HCT116 (cell line): ENCODE measurements around the gene RBM47. TPM values are rescaled to one million over a fixed set of nuclear protein-coding genes. Genes with fewer than 3 reads are reported as not detected.

Source experiments
- ATAC-seq: fragments of 200-7000 bp; cut with Tn5 transposase; 2 replicates; pipeline ENCODE4 v1.9.1; 2020; ENCODE audit warnings: mild to moderate bottlenecking, moderate library complexity
- BruUV-seq: library from RNA; stranded (reverse); fragments of 400-500 nt; replicated peaks from 2 replicates; lab custom pipeline; 2021; lab: Mats Ljungman, UMichigan
- CTCF ChIA-PET: fragments of 300-600 bp; sonication (Branson Sonifier 250); formaldehyde crosslinking; loops from one replicate; lab custom pipeline; 2021; ENCODE audit warnings: antibody characterized with exemption; lab: Charles Lee
- POLR2A ChIA-PET: fragments of 300-600, 350-600 bp; sonication (Branson Sonifier 250); formaldehyde crosslinking; loops from one replicate; lab custom pipeline; 2021; ENCODE audit warnings: antibody characterized with exemption; lab: Charles Lee
- RAD21 ChIA-PET, 2 experiments: fragments of 300-600 bp; sonication (Branson Sonifier 250); formaldehyde crosslinking; loops; one replicate each; lab custom pipeline; 2023; ENCODE audit warnings: low total read pairs in 2 of 2; ENCODE audit not compliant: uncharacterized antibody in 2 of 2, unreplicated experiment in 2 of 2, low non-redundant PET in 1 of 2; lab: Charles Lee
- DNase-seq: peaks from one replicate; pipeline ENCODE4 v3.0.0-alpha.2; 2010; ENCODE audit warnings: low read depth, low spot score
- H2AFZ ChIP-seq: fragments of 200-600 bp; shearing (Covaris generic), sonication (generic); 2 replicates; pipeline ENCODE4 v1.6.1; 2017; ENCODE audit warnings: low read depth, mixed run types, mixed read lengths, antibody characterized with exemption, low read length; ENCODE audit not compliant: poor library complexity, severe bottlenecking
- H3K27ac ChIP-seq: 2 replicates; pipeline ENCODE4 v1.5.1; 2012; ENCODE audit warnings: low read depth, low read length
- H3K27me3 ChIP-seq: fragments of 200-600 bp; sonication (generic); 2 replicates; pipeline ENCODE4 v1.6.1; 2016; ENCODE audit warnings: mixed run types, low read length, mixed read lengths; ENCODE audit not compliant: insufficient read depth
- H3K36me3 ChIP-seq, 2 experiments: fragments of 200-500 bp in 1 of 2; fragments of 200-600 bp in 1 of 2; sonication (Bioruptor generic) in 1 of 2; sonication (generic) in 1 of 2; 2 replicates each; pipeline versions ENCODE4 v1.5.1 to v1.6.1; 2014 to 2016; ENCODE audit warnings: low read length in 2 of 2, inconsistent platforms in 1 of 2, mixed read lengths in 1 of 2, mixed run types in 1 of 2; ENCODE audit not compliant: insufficient read depth in 2 of 2, control insufficient read depth in 1 of 2
- H3K4me1 ChIP-seq, 2 experiments: fragments of 200-600 bp in 1 of 2; sonication (generic) in 1 of 2; 2 replicates each; pipeline versions ENCODE4 v1.5.1 to v1.6.1; 2012 to 2017; ENCODE audit warnings: low read length in 2 of 2, inconsistent platforms in 1 of 2, mild to moderate bottlenecking in 1 of 2, mixed read lengths in 1 of 2, mixed run types in 1 of 2, moderate library complexity in 1 of 2; ENCODE audit not compliant: insufficient read depth in 2 of 2, control insufficient read depth in 1 of 2
- H3K4me2 ChIP-seq: fragments of 200-600 bp; sonication (generic); 2 replicates; pipeline ENCODE4 v1.6.1; 2017; ENCODE audit warnings: mixed run types, low read length, mixed read lengths
- H3K4me3 ChIP-seq, 2 experiments: fragments of 200-600 bp in 1 of 2; sonication (generic) in 1 of 2; replicated peaks in 1 of 2; 2 replicates each; pipeline ENCODE4 v1.5.1; 2011 to 2016; ENCODE audit warnings: low read length in 2 of 2, control low read depth in 1 of 2, low read depth in 1 of 2, mild to moderate bottlenecking in 1 of 2, mixed read lengths in 1 of 2, mixed run types in 1 of 2
- H3K79me2 ChIP-seq: fragments of 200-600 bp; sonication (generic); 2 replicates; pipeline ENCODE4 v1.6.1; 2017; ENCODE audit warnings: mild to moderate bottlenecking, mixed run types, low read length, moderate library complexity, mixed read lengths; ENCODE audit not compliant: insufficient read depth
- H3K9ac ChIP-seq: fragments of 200-600 bp; sonication (generic); 2 replicates; pipeline ENCODE4 v1.6.1; 2016; ENCODE audit warnings: low read length, mixed read lengths
- H3K9me2 ChIP-seq: fragments of 200-600 bp; sonication (generic), shearing (Covaris generic); 2 replicates; pipeline ENCODE4 v1.6.1; 2017; ENCODE audit warnings: mixed run types, mild to moderate bottlenecking, moderate library complexity; ENCODE audit not compliant: insufficient read depth
- H3K9me3 ChIP-seq, 2 experiments: fragments of 200-500 bp in 1 of 2; fragments of 200-600 bp in 1 of 2; sonication (Bioruptor generic) in 1 of 2; sonication (generic) in 1 of 2; 2 replicates each; pipeline ENCODE4 v1.6.1; 2014 to 2017; ENCODE audit warnings: low read length in 2 of 2, mixed read lengths in 2 of 2, inconsistent platforms in 1 of 2, low read depth in 1 of 2, mild to moderate bottlenecking in 1 of 2, mixed run types in 1 of 2, moderate library complexity in 1 of 2; ENCODE audit not compliant: control insufficient read depth in 1 of 2, insufficient read depth in 1 of 2
- H4K20me1 ChIP-seq: fragments of 200-600 bp; sonication (generic), shearing (Covaris generic); 2 replicates; pipeline ENCODE4 v1.6.1; 2017; ENCODE audit warnings: mixed run types, mild to moderate bottlenecking, moderate library complexity; ENCODE audit not compliant: insufficient read depth
- CEBPB ChIP-seq: IDR thresholded peaks from 2 replicates; pipeline ENCODE4 v1.6.1; 2012; ENCODE audit warnings: low read depth
- CTCF ChIP-seq, 3 experiments: fragments of 200-600 bp in 1 of 3; sonication (generic) in 1 of 3; IDR thresholded peaks in 2 of 3; conservative IDR thresholded peaks in 1 of 3; 2 replicates each; pipeline ENCODE4 v1.5.1; 2012 to 2017; ENCODE audit warnings: low read depth in 2 of 3, low read length in 2 of 3, antibody characterized with exemption in 1 of 3, borderline replicate concordance in 1 of 3, control low read depth in 1 of 3, mild to moderate bottlenecking in 1 of 3, mixed read lengths in 1 of 3, mixed run types in 1 of 3, moderate library complexity in 1 of 3; ENCODE audit not compliant: insufficient read depth in 1 of 3
- EZH2phosphoT487 ChIP-seq: fragments of 200-600 bp; IDR thresholded peaks from 2 replicates; pipeline ENCODE4 v1.6.1; 2018; ENCODE audit warnings: antibody characterized with exemption, borderline replicate concordance
- JUND ChIP-seq: IDR thresholded peaks from 2 replicates; pipeline ENCODE4 v1.6.1; 2012
- SIN3A ChIP-seq: IDR thresholded peaks from 2 replicates; pipeline ENCODE4 v1.6.1; 2012; ENCODE audit warnings: low read depth
- SRF ChIP-seq: IDR thresholded peaks from 2 replicates; pipeline ENCODE4 v1.6.1; 2012; ENCODE audit warnings: low read depth
- TCF7L2 ChIP-seq: IDR thresholded peaks from 2 replicates; pipeline ENCODE4 v1.7.0; 2011; ENCODE audit warnings: borderline replicate concordance, inconsistent platforms; ENCODE audit not compliant: insufficient read depth, insufficient read length; ENCODE audit errors: extremely low read depth
- ZBTB33 ChIP-seq: IDR thresholded peaks from 2 replicates; pipeline ENCODE4 v1.6.1; 2011; ENCODE audit warnings: mild to moderate bottlenecking, low read length, moderate library complexity; ENCODE audit not compliant: insufficient replicate concordance; ENCODE audit errors: extremely low read depth
- ZNF274 ChIP-seq: fragments of 200-500 bp; sonication (Bioruptor generic); IDR thresholded peaks from 2 replicates; pipeline ENCODE4 v1.6.1; 2014; ENCODE audit warnings: mild to moderate bottlenecking, low read depth, low read length, inconsistent platforms
- intact Hi-C: fragments of 100-400 bp; cut with micrococcal nuclease; formaldehyde crosslinking; loops from 2 replicates; pipeline ENCODE4 v1.10.0; 2022
- total RNA-seq: library from RNA; stranded (reverse); gene quantifications from one replicate; pipeline ENCODE4 v1.2.1, GENCODE V29; 2021; ENCODE audit not compliant: unreplicated experiment
- TF ChIP-seq, protein P1 (sequence below): IDR thresholded peaks from 2 replicates; pipeline ENCODE4 v1.6.1; 2012

The RBM47 gene
- total RNA-seq, 1 experiment from 2014 or later = 22.2 TPM

DNA sequence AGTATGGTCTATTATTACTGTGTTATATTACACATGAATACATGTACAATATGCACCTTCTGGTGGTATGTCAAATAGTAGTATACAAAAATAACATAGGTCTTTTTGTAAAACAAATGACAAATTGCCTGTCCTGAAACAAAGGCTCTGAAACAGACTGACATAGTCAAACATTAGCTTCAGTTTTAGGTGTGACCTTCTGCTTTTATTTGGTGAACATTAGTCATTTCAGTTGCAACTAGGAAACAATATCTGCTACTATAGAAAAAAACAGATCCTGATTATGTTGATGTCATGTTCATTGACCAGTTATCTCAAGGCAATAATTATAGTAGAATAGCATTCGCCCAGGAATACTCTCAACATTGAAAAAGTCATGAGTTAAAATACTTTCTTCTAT, 171.6 kb downstream of the RBM47 start:
- RAD21 ChIA-PET = no interaction called here
- Histone ChIP-seq H3K79me2 (no peaks in the 10 kb centered on the region), H3K27ac (no peak overlapping the region), H3K4me2 (no peak overlapping the region)
- no peak for ATAC-seq
- CTCF ChIA-PET = no interaction called here
- TF ChIP-seq TCF7L2 = no peak
- no peak for TF ChIP-seq CTCF (IDR thresholded peaks at IDR 0.05 in 2 of 3, conservative IDR thresholded peaks at IDR 0.05 in 1 of 3; ENCODE audit: borderline replicate concordance in 1 of 3, insufficient read depth in 1 of 3, low read depth in 2 of 3, low read length in 2 of 3)
- no peak for TF ChIP-seq EZH2phosphoT487
- TF ChIP-seq SRF = no peak
- TF ChIP-seq, protein P1, sequence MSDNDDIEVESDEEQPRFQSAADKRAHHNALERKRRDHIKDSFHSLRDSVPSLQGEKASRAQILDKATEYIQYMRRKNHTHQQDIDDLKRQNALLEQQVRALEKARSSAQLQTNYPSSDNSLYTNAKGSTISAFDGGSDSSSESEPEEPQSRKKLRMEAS = no peak
- TF ChIP-seq, all 23 proteins: peak for 0
- Histone ChIP-seq H3K4me1 (no peaks in the 10 kb centered on the region), H3K9me3 (no peaks in the 10 kb centered on the region), H3K36me3 (no peaks in the 10 kb centered on the region), H2AFZ (no peak overlapping the region), H3K9ac (no peak overlapping the region), H3K4me3 (no peak overlapping the region), H3K9me2 (no peaks in the 10 kb centered on the region), H4K20me1 (no peaks in the 10 kb centered on the region), H3K27me3 (no peaks in the 10 kb centered on the region)
- no TSS peak for BruUV-seq
- DNase-seq = no peak
- intact Hi-C loops = no loop called here
- POLR2A ChIA-PET = no interaction called here

DNA sequence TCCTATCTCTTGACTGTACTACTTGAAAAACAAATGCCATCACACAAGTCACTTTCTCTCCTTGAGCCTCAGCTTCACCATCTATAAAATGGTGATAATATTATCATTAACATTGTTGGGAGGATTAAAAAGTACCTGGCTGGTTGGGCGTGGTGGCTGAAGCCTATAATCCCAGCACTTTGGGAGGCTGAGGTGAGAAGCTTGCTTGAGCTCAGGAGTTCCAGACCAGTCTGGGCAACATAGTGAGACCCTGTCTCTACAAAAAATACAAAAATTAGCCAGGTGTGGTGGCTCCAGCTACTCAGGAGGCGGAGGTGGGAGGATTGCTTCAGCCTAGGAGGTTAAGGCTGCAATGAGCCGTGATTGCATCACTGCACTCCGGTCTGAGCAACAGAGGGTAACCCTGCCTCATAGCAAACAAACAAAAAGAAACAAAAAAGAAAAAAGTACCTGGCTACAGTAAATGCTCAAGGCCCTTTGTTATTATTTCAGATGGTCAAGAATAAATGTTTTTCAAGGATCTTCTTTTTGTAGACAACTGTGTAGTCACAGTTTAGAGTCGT, 174.2 kb downstream of the RBM47 start:
- no peak overlapping the region for H3K4me2 ChIP-seq
- no peak overlapping the region for H3K27ac ChIP-seq
- H3K36me3 ChIP-seq = no peaks in the 10 kb centered on the region
- H4K20me1 ChIP-seq = no peaks in the 10 kb centered on the region
- RAD21 ChIA-PET = interaction anchor here in 1 of 2 experiments (0.6 kb wide), 1 partner anchor 116 kb away, joined by 8 read pairs; no protein-coding TSS in a partner anchor
- H2AFZ ChIP-seq = no peak overlapping the region
- H3K4me3 ChIP-seq = no peak overlapping the region
- POLR2A ChIA-PET = no interaction called here
- ATAC-seq = no peak
- intact Hi-C loops = no loop called here
- no peak for DNase-seq
- BruUV-seq = no TSS peak
- H3K9me3 ChIP-seq = no peaks in the 10 kb centered on the region
- CTCF ChIA-PET = no interaction called here
- no peaks in the 10 kb centered on the region for H3K9me2 ChIP-seq
- H3K79me2 ChIP-seq = no peaks in the 10 kb centered on the region
- no peak overlapping the region for H3K9ac ChIP-seq
- H3K4me1 ChIP-seq = no peaks in the 10 kb centered on the region
- H3K27me3 ChIP-seq = no peaks in the 10 kb centered on the region
- TF ChIP-seq JUND (no peak), ZNF274 (no peak), CTCF (IDR thresholded peaks at IDR 0.05 in 2 of 3, conservative IDR thresholded peaks at IDR 0.05 in 1 of 3; ENCODE audit: borderline replicate concordance in 1 of 3, insufficient read depth in 1 of 3, low read depth in 2 of 3, low read length in 2 of 3) (no peak), CEBPB (peak; percentile 78), SRF (no peak), ZBTB33 (no peak), SIN3A (no peak)
